Colonic mucosa (tissue), 4 donors: ENCODE measurements around the gene MFNG. TPM values are rescaled to one million over a fixed set of nuclear protein-coding genes. Genes with fewer than 3 reads are reported as not detected.

ENCODE experiments used
- DNase-seq: peaks from one replicate; pipeline ENCODE4 v3.0.0-alpha.2; 2020
- H3K27ac ChIP-seq: fragments of 200-600 bp; one replicate; pipeline ENCODE4 v1.8.0; 2021
- H3K27me3 ChIP-seq: fragments of 200-600 bp; one replicate; pipeline ENCODE4 v1.8.0; 2021
- H3K36me3 ChIP-seq: fragments of 200-600 bp; one replicate; pipeline ENCODE4 v1.8.0; 2021
- H3K4me1 ChIP-seq: fragments of 200-600 bp; one replicate; pipeline ENCODE4 v1.8.0; 2021; ENCODE audit warnings: mild to moderate bottlenecking
- H3K4me3 ChIP-seq: fragments of 200-600 bp; one replicate; pipeline ENCODE4 v1.8.0; 2021
- H3K9ac ChIP-seq, 2 donors: one replicate each; pipeline ENCODE4 v1.7.0; 2013; ENCODE audit warnings: control low read depth in 2 of 2, low read depth in 2 of 2, low read length in 2 of 2
- H3K9me3 ChIP-seq: fragments of 200-600 bp; one replicate; pipeline ENCODE4 v1.8.0; 2021
- CTCF ChIP-seq: fragments of 200-600 bp; IDR thresholded peaks from one replicate; pipeline ENCODE4 v1.8.0; 2022; ENCODE audit warnings: antibody characterized with exemption, mild to moderate bottlenecking
- intact Hi-C: fragments of 100-400 bp; cut with DNase I; formaldehyde crosslinking; loops from one replicate; pipeline ENCODE4 v1.14.1; 2022
- total RNA-seq, 2 donors: library from RNA; stranded (reverse); fragmentation: NEBNext Ultra II Directional in 1 of 2; extraction: Animal tissue kit (Norgen Biotek cat#: 25700) in 1 of 2; gene quantifications; one replicate each; pipeline ENCODE4 v1.2.1, GENCODE V29; 2021
- donor health status: healthy.
- donor health status: DM: no; HTN: no; CAD: no.
- donor health status: DM: no; HTN: no; CAD: no.

MFNG gene
- total RNA-seq, 2 donors from 2014 or later, result 6.5 to 10.7 TPM

- Histone ChIP-seq H3K4me1 (no peaks in the 10 kb centered on the region), H3K9me3 (no peaks in the 10 kb centered on the region), H3K4me3 (no peak overlapping the region), H3K27ac (no peak overlapping the region), H3K9ac (no peak overlapping the region), H3K36me3 (peaks cover 6% of the 10 kb centered on the region), H3K27me3 (no peaks in the 10 kb centered on the region)
- DNase-seq, result no peak
- intact Hi-C loops, result no loop called here
- TF ChIP-seq CTCF, result no peak
Measured at GRCh38 chr22:37464181-37464580, 22.0 kb downstream of the MFNG start.

- Histone ChIP-seq H3K27ac (no peak overlapping the region), H3K36me3 (peaks cover 6% of the 10 kb centered on the region), H3K4me3 (no peak overlapping the region), H3K27me3 (no peaks in the 10 kb centered on the region), H3K4me1 (no peaks in the 10 kb centered on the region), H3K9me3 (no peaks in the 10 kb centered on the region), H3K9ac (no peak overlapping the region)
- no peak for DNase-seq
- TF ChIP-seq CTCF, result no peak
- intact Hi-C loops, result no loop called here
Measured at GRCh38 chr22:37462983-37463382, 23.2 kb downstream of the MFNG start.

GRCh38 chr22:37462436-37462835, 23.7 kb downstream of the MFNG start:
- Histone ChIP-seq H3K36me3 (peaks cover 6% of the 10 kb centered on the region), H3K9me3 (no peaks in the 10 kb centered on the region), H3K27me3 (no peaks in the 10 kb centered on the region), H3K4me3 (no peak overlapping the region), H3K9ac (no peak overlapping the region), H3K4me1 (no peaks in the 10 kb centered on the region), H3K27ac (no peak overlapping the region)
- no peak for DNase-seq
- TF ChIP-seq CTCF, result no peak
- intact Hi-C loops, result no loop called here

GRCh38 chr22:37461961-37462360, 24.2 kb downstream of the MFNG start:
- Histone ChIP-seq H3K4me3 (no peak overlapping the region), H3K27ac (no peak overlapping the region), H3K36me3 (peaks cover 6% of the 10 kb centered on the region), H3K4me1 (no peaks in the 10 kb centered on the region), H3K27me3 (no peaks in the 10 kb centered on the region), H3K9me3 (no peaks in the 10 kb centered on the region), H3K9ac (no peak overlapping the region)
- TF ChIP-seq CTCF, result no peak
- intact Hi-C loops, result no loop called here
- no peak for DNase-seq

- Histone ChIP-seq H3K4me1 (no peaks in the 10 kb centered on the region), H3K36me3 (peaks cover 3% of the 10 kb centered on the region), H3K27ac (no peak overlapping the region), H3K4me3 (no peak overlapping the region), H3K9me3 (no peaks in the 10 kb centered on the region), H3K27me3 (no peaks in the 10 kb centered on the region), H3K9ac (no peak overlapping the region)
- DNase-seq, result no peak
- intact Hi-C loops, result no loop called here
- TF ChIP-seq CTCF, result no peak
Measured at GRCh38 chr22:37460684-37461083, 25.5 kb downstream of the MFNG start.

- Histone ChIP-seq H3K4me1 (no peaks in the 10 kb centered on the region), H3K27ac (no peak overlapping the region), H3K9me3 (no peaks in the 10 kb centered on the region), H3K4me3 (no peak overlapping the region), H3K36me3 (no peaks in the 10 kb centered on the region), H3K9ac (no peak overlapping the region), H3K27me3 (no peaks in the 10 kb centered on the region)
- DNase-seq, result no peak
- TF ChIP-seq CTCF, result no peak
- intact Hi-C loops, result no loop called here
Measured at GRCh38 chr22:37459206-37459605, 27.0 kb downstream of the MFNG start.
